Measurements from ENCODE around the gene FKBP14. TPM values are rescaled to one million over a fixed set of nuclear protein-coding genes. Genes with fewer than 3 reads are reported as not detected.

Gene FKBP14
- total RNA-seq, 1 donor = 40.9 TPM

DNA sequence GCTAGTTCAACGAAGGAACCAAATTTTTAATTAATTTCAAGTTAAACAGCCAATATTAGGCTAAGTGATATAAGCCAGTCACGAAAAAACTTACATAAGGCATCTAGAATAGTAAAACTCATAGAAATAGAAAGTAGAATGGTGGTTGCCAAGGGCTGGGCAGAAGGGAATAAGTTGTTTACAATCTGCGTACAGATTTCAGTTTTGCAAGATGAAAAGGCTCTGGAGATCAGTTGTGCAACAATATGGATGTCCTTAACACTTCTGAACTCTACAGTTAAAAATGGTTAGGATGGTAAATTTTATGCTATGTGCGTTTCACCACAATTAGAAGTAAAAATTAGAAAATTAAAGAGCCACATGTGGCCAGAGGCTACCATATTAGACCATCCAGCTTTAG, 50.2 kb downstream of the FKBP14 start:
- TF ChIP-seq CTCF (IDR thresholded peaks at IDR 0.05; ENCODE audit: extremely low read depth, low read depth, low read length) = no peak
- H3K4me3 ChIP-seq (ENCODE audit: insufficient read depth, low read length) = no peak overlapping the region
- H3K36me3 ChIP-seq (ENCODE audit: insufficient read depth, low read length) = no peaks in the 10 kb centered on the region
- DNase-seq (ENCODE audit: insufficient read length, low spot score, missing footprints) = no peak
- H3K4me1 ChIP-seq (ENCODE audit: insufficient read depth, low read length) = no peaks in the 10 kb centered on the region
- H3K27ac ChIP-seq (ENCODE audit: low read depth, low read length) = no peak overlapping the region
- peaks cover 50% of the 10 kb centered on the region for H4K20me1 ChIP-seq (ENCODE audit: insufficient read depth, low read length)
- no peak overlapping the region for H2AFZ ChIP-seq (ENCODE audit: low read length)
- H3K9me3 ChIP-seq (ENCODE audit: low read depth, low read length) = no peaks in the 10 kb centered on the region
- H3K79me2 ChIP-seq (ENCODE audit: insufficient read depth, low read length) = peaks cover 94% of the 10 kb centered on the region
- H3K27me3 ChIP-seq (ENCODE audit: insufficient read depth, low read length) = no peaks in the 10 kb centered on the region
- H3K4me2 ChIP-seq (ENCODE audit: insufficient read depth, low read length) = peak overlapping the region; percentile 10

DNA sequence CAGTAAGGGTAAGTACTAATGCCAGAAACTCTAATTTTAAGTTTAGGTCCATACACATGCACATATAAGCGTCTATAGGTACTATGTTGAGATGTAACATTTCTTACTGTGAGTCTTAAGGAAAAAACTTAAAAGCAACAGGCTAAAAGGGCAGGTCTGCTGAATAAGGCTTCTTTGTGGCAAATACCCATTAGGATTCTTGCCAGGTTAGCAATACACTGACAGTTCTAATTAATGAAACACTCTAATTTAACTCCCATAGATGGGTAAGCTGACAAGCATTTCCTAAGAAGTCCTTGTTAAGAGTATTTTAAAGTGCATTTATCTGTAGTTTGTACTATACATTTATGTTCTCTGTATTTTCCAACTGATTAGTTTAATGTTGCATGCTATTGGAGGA, 50.9 kb downstream of the FKBP14 start:
- no peaks in the 10 kb centered on the region for H3K36me3 ChIP-seq (ENCODE audit: insufficient read depth, low read length)
- H4K20me1 ChIP-seq (ENCODE audit: insufficient read depth, low read length) = peaks cover 55% of the 10 kb centered on the region
- no peak overlapping the region for H3K4me3 ChIP-seq (ENCODE audit: insufficient read depth, low read length)
- peaks cover 94% of the 10 kb centered on the region for H3K79me2 ChIP-seq (ENCODE audit: insufficient read depth, low read length)
- H3K27me3 ChIP-seq (ENCODE audit: insufficient read depth, low read length) = no peaks in the 10 kb centered on the region
- H3K9me3 ChIP-seq (ENCODE audit: low read depth, low read length) = no peaks in the 10 kb centered on the region
- H3K4me1 ChIP-seq (ENCODE audit: insufficient read depth, low read length) = no peaks in the 10 kb centered on the region
- no peak overlapping the region for H2AFZ ChIP-seq (ENCODE audit: low read length)
- no peak overlapping the region for H3K4me2 ChIP-seq (ENCODE audit: insufficient read depth, low read length)
- DNase-seq (ENCODE audit: insufficient read length, low spot score, missing footprints) = no peak
- TF ChIP-seq CTCF (IDR thresholded peaks at IDR 0.05; ENCODE audit: extremely low read depth, low read depth, low read length) = no peak
- no peak overlapping the region for H3K27ac ChIP-seq (ENCODE audit: low read depth, low read length)

DNA sequence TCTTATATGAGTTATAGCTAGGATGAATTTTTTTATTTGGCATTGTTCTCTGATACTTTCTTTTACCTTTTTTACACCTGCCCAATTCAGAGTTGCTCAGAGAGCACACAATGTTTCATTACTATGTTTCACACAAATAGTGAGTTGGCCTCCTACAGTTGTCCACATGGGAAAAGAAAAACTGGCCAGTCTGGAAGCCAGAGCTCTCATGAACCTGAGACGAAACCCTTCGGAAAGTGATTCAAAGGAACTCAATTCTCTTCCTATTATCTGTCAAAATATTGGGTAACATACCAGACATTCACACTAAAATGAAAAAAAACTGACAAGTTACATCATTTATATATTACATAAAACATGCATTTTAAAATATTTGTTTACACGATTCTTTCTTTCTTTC, 52.2 kb downstream of the FKBP14 start:
- no peak overlapping the region for H3K27ac ChIP-seq (ENCODE audit: low read depth, low read length)
- no peak for DNase-seq (ENCODE audit: insufficient read length, low spot score, missing footprints)
- TF ChIP-seq CTCF (IDR thresholded peaks at IDR 0.05; ENCODE audit: extremely low read depth, low read depth, low read length) = no peak
- H3K79me2 ChIP-seq (ENCODE audit: insufficient read depth, low read length) = peaks cover 94% of the 10 kb centered on the region
- no peak overlapping the region for H3K4me2 ChIP-seq (ENCODE audit: insufficient read depth, low read length)
- no peak overlapping the region for H3K4me3 ChIP-seq (ENCODE audit: insufficient read depth, low read length)
- H2AFZ ChIP-seq (ENCODE audit: low read length) = no peak overlapping the region
- peaks cover 4% of the 10 kb centered on the region for H3K4me1 ChIP-seq (ENCODE audit: insufficient read depth, low read length)
- H3K36me3 ChIP-seq (ENCODE audit: insufficient read depth, low read length) = no peaks in the 10 kb centered on the region
- peaks cover 53% of the 10 kb centered on the region for H4K20me1 ChIP-seq (ENCODE audit: insufficient read depth, low read length)
- H3K27me3 ChIP-seq (ENCODE audit: insufficient read depth, low read length) = no peaks in the 10 kb centered on the region
- no peaks in the 10 kb centered on the region for H3K9me3 ChIP-seq (ENCODE audit: low read depth, low read length)

DNA sequence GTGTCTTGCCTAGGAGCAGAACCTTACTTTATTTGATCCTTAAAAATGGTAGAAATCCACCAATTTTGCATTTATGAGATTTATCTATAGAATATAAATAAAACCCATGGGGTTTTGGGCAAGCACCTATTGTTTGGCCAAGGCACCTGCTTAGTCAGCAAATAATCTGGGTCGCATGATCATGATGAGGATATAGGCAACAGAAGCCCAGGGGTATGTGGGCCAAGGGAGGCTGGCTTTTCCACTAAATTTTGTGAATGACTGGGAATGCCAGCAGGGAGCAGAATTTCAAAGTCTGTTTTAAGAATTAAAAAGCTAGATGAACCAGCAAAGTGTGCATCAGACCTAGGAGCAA, 54.2 kb downstream of the FKBP14 start:
- H3K4me2 ChIP-seq (ENCODE audit: insufficient read depth, low read length) = no peak overlapping the region
- DNase-seq (ENCODE audit: insufficient read length, low spot score, missing footprints) = no peak
- peaks cover 47% of the 10 kb centered on the region for H4K20me1 ChIP-seq (ENCODE audit: insufficient read depth, low read length)

More for the DNA sequence above, 54.2 kb downstream of the FKBP14 start:
- H3K4me1 ChIP-seq (ENCODE audit: insufficient read depth, low read length) = peaks cover 9% of the 10 kb centered on the region
- H3K27ac ChIP-seq (ENCODE audit: low read depth, low read length) = no peak overlapping the region
- no peak for TF ChIP-seq CTCF (IDR thresholded peaks at IDR 0.05; ENCODE audit: extremely low read depth, low read depth, low read length)
- H3K4me3 ChIP-seq (ENCODE audit: insufficient read depth, low read length) = no peak overlapping the region
- peaks cover 3% of the 10 kb centered on the region for H3K36me3 ChIP-seq (ENCODE audit: insufficient read depth, low read length)
- no peaks in the 10 kb centered on the region for H3K9me3 ChIP-seq (ENCODE audit: low read depth, low read length)
- H3K79me2 ChIP-seq (ENCODE audit: insufficient read depth, low read length) = peaks cover 91% of the 10 kb centered on the region
- H2AFZ ChIP-seq (ENCODE audit: low read length) = no peak overlapping the region
- no peaks in the 10 kb centered on the region for H3K27me3 ChIP-seq (ENCODE audit: insufficient read depth, low read length)
